Measurements from ENCODE around the gene NOTCH1.

Gene NOTCH1

DNA sequence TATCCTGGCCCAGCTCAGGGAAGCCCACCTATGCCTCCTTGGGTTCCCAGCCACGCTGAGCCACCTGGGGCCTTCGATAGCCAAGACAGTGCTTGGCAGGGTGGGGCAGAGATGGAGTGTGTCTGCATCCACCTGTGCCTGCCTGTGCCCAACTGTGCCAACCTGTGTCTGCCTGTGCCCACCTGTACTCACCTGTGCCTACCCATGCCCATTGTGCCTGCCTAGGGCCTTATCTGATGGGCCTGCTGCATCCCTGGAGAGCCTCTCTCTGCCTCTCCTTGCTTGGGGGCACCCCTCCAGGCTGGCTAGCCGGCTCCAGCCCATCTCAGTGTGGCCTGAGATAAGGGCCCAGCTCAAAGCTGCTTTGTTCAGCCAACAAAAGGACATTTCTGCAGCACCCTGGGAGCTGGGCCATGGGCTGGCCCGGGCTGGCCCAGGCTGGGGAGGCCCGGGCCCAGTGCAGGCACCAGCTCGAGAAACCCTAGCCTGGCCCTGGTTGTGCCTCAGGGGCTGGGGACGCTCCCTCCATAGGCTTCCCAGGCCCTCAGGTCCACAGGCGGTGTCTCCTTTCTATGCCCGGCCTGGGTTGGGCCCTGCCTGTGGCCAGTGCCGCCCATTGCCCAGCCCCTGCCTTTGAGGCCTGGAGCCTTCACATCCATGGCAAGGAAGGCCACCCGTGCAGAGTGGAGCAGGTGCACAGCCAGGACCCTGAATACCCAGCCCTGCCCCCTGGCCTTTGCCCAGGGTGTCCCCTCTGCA lies 37.3 kb upstream of the NOTCH1 start:
- CTCF ChIA-PET, result interaction anchor here (0.7 kb wide), 1 partner anchor 45 kb away, joined by 3 read pairs; no protein-coding TSS in a partner anchor
- Histone ChIP-seq H3K4me1 (ENCODE audit: control insufficient read depth, insufficient read depth, low read length) (no peaks in the 10 kb centered on the region), H3K4me3 (ENCODE audit: low read depth, low read length) (no peak overlapping the region), H3K27ac (ENCODE audit: extremely low read depth, low read depth, low read length) (no peak overlapping the region), H3K9me3 (ENCODE audit: control insufficient read depth, insufficient read depth, low read depth, low read length) (no peaks in the 10 kb centered on the region), H3K36me3 (ENCODE audit: control insufficient read depth in 2 of 2, insufficient read depth in 1 of 2, low read length in 2 of 2) (no peaks in the 10 kb centered on the region)
- POLR2A ChIA-PET, result no interaction called here
- TF ChIP-seq ZNF510 (tag by site-specific recombination; IDR thresholded peaks at IDR 0.05; ENCODE audit: insufficient replicate concordance) (no peak), ZNF580 (tag by site-specific recombination; IDR thresholded peaks at IDR 0.05) (no peak), ZNF473 (tag by site-specific recombination; IDR thresholded peaks at IDR 0.05) (no peak), MZF1 (tag by site-specific recombination; IDR thresholded peaks at IDR 0.05; ENCODE audit: borderline replicate concordance) (no peak), ZNF707 (tag by site-specific recombination; IDR thresholded peaks at IDR 0.05) (no peak), KLF10 (tag by site-specific recombination; IDR thresholded peaks at IDR 0.05) (no peak), ZNF704 (tag by site-specific recombination; IDR thresholded peaks at IDR 0.05) (no peak), ZNF23 (tag by site-specific recombination; IDR thresholded peaks at IDR 0.05; ENCODE audit: borderline replicate concordance) (no peak), KLF7 (tag by site-specific recombination; IDR thresholded peaks at IDR 0.05; ENCODE audit: borderline replicate concordance) (no peak), ZNF560 (tag by site-specific recombination; IDR thresholded peaks at IDR 0.05; ENCODE audit: borderline replicate concordance) (no peak)
- TF ChIP-seq, protein P1, sequence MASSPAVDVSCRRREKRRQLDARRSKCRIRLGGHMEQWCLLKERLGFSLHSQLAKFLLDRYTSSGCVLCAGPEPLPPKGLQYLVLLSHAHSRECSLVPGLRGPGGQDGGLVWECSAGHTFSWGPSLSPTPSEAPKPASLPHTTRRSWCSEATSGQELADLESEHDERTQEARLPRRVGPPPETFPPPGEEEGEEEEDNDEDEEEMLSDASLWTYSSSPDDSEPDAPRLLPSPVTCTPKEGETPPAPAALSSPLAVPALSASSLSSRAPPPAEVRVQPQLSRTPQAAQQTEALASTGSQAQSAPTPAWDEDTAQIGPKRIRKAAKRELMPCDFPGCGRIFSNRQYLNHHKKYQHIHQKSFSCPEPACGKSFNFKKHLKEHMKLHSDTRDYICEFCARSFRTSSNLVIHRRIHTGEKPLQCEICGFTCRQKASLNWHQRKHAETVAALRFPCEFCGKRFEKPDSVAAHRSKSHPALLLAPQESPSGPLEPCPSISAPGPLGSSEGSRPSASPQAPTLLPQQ (tag by site-specific recombination; IDR thresholded peaks at IDR 0.05), result no peak
- TF ChIP-seq, protein P2, sequence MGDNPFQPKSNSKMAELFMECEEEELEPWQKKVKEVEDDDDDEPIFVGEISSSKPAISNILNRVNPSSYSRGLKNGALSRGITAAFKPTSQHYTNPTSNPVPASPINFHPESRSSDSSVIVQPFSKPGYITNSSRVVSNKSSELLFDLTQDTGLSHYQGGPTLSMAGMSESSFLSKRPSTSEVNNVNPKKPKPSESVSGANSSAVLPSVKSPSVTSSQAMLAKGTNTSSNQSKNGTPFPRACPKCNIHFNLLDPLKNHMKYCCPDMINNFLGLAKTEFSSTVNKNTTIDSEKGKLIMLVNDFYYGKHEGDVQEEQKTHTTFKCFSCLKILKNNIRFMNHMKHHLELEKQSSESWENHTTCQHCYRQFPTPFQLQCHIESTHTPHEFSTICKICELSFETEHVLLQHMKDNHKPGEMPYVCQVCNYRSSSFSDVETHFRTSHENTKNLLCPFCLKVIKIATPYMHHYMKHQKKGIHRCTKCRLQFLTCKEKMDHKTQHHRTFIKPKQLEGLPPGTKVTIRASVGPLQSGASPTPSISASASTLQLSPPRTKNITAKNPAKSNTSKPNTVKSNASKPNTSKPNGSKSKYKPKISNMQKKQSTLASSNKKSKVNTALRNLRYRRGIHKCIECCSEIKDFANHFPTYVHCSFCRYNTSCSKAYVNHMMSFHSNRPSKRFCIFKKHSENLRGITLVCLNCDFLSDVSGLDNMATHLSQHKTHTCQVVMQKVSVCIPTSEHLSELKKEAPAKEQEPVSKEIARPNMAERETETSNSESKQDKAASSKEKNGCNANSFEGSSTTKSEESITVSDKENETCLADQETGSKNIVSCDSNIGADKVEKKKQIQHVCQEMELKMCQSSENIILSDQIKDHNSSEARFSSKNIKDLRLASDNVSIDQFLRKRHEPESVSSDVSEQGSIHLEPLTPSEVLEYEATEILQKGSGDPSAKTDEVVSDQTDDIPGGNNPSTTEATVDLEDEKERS (tag by site-specific recombination; IDR thresholded peaks at IDR 0.05), result no peak

DNA sequence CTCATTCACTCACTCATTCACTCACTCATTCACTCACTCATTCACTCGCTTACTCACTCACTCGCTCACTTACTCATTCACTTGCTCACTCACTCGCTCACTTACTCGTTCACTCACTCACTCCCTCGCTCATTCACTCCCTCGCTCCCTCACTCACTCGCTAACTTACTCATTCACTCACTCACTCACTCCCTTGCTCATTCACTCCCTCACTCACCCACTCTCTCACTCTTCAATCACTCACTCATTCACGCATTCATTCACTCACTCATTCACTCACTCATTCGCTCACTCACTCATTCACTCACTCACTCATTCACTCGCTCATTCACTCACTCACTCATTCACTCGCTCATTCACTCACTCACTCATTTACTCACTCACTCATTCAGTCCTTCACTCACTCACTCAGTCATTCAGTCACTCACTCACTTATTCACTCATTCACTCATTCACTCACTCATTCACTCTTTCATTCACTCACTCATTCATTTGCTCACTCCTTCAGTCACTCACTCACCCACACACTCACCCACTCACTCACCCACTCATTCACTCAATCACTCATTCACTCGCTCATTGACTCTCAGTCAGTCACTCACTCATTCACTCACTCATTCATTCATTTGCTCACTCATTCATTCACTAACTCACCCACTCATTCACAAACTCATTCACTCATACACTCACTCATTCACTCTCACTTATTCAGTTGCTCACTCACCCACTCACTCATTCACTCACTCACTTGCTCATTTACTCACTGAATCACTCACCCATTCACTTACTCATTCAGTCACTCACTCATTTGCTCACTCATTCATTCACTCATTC lies 36.0 kb upstream of the NOTCH1 start:
- Histone ChIP-seq H3K27ac (ENCODE audit: extremely low read depth, low read depth, low read length) (no peak overlapping the region), H3K4me3 (ENCODE audit: low read depth, low read length) (no peak overlapping the region), H3K36me3 (ENCODE audit: control insufficient read depth in 2 of 2, insufficient read depth in 1 of 2, low read length in 2 of 2) (no peaks in the 10 kb centered on the region), H3K9me3 (ENCODE audit: control insufficient read depth, insufficient read depth, low read depth, low read length) (no peaks in the 10 kb centered on the region), H3K4me1 (ENCODE audit: control insufficient read depth, insufficient read depth, low read length) (no peaks in the 10 kb centered on the region)
- ChIA-PET POLR2A (no interaction called here), CTCF (no interaction called here)
- 0 out of 2 replicates have a peak, but pooled peaks have one; percentile 11 for TF ChIP-seq ZNF707 (tag by site-specific recombination; IDR thresholded peaks at IDR 0.05)
- TF ChIP-seq ZNF274 (IDR thresholded peaks at IDR 0.05; ENCODE audit: low read length), result no peak
- TF ChIP-seq ZNF274 (tag by site-specific recombination; IDR thresholded peaks at IDR 0.05; ENCODE audit: borderline replicate concordance), result peak; percentile 37; the same call in 1 of the 2 replicates
- 0 out of 2 replicates have a peak, but pooled peaks have one; percentile 12 for TF ChIP-seq ZNF175 (tag by site-specific recombination; IDR thresholded peaks at IDR 0.05)
- TF ChIP-seq ZNF596 (tag by site-specific recombination; IDR thresholded peaks at IDR 0.05), result peak; percentile 95
- TF ChIP-seq PRDM1 (tag by site-specific recombination; IDR thresholded peaks at IDR 0.05), result peak; percentile 87
- no peak for TF ChIP-seq TRIM28 (IDR thresholded peaks at IDR 0.05; ENCODE audit: borderline replicate concordance, low read length)
- TF ChIP-seq ZFHX2 (tag by site-specific recombination; conservative IDR thresholded peaks at IDR 0.05), result peak; percentile 61
- peak; percentile 42; the same call in 1 of the 2 replicates for TF ChIP-seq ZNF580 (tag by site-specific recombination; IDR thresholded peaks at IDR 0.05)
- TF ChIP-seq, protein P3, sequence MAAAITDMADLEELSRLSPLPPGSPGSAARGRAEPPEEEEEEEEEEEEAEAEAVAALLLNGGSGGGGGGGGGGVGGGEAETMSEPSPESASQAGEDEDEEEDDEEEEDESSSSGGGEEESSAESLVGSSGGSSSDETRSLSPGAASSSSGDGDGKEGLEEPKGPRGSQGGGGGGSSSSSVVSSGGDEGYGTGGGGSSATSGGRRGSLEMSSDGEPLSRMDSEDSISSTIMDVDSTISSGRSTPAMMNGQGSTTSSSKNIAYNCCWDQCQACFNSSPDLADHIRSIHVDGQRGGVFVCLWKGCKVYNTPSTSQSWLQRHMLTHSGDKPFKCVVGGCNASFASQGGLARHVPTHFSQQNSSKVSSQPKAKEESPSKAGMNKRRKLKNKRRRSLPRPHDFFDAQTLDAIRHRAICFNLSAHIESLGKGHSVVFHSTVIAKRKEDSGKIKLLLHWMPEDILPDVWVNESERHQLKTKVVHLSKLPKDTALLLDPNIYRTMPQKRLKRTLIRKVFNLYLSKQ (tag by site-specific recombination; IDR thresholded peaks at IDR 0.05; ENCODE audit: borderline replicate concordance), result 0 out of 2 replicates have a peak, but pooled peaks have one; percentile 6
- peak; percentile 95 for TF ChIP-seq ZNF366 (tag by site-specific recombination; conservative IDR thresholded peaks at IDR 0.05)
- peak; percentile 92; the same call in 1 of the 2 replicates for TF ChIP-seq ZNF24 (tag by site-specific recombination; IDR thresholded peaks at IDR 0.05)
- 0 out of 2 replicates have a peak, but pooled peaks have one; percentile 25 for TF ChIP-seq ZNF354C (tag by site-specific recombination; IDR thresholded peaks at IDR 0.05; ENCODE audit: borderline replicate concordance, low read depth)
- TF ChIP-seq ZNF114 (tag by site-specific recombination; IDR thresholded peaks at IDR 0.05), result no peak
